Calu3 (cell line): ENCODE results near the gene GALNT17. TPM values are rescaled to one million over a fixed set of nuclear protein-coding genes. Genes with fewer than 3 reads are reported as not detected.

ENCODE experiments used
- Bru-seq: library from RNA; stranded (reverse); fragments of 400-500 nt; gene quantifications from one replicate; lab custom pipeline; 2021; lab: Mats Ljungman, UMichigan
- BruChase-seq, 2 experiments: library from RNA; stranded (reverse); fragments of 400-500 nt; gene quantifications; one replicate each; lab custom pipeline; 2021; lab: Mats Ljungman, UMichigan
- BruUV-seq: library from RNA; stranded (reverse); fragments of 400-500 nt; replicated peaks from 2 replicates; lab custom pipeline; 2021; lab: Mats Ljungman, UMichigan
- CTCF ChIA-PET: fragments of 300-600 bp; sonication (Branson Sonifier 250); formaldehyde crosslinking; loops from one replicate; lab custom pipeline; 2022; ENCODE audit warnings: antibody characterized with exemption; lab: Charles Lee
- DNase-seq: peaks from one replicate; pipeline ENCODE4 v3.0.0; 2022
- H3K27ac Mint-ChIP-seq: one replicate; pipeline ENCODE4 v1.8.0; 2022; ENCODE audit warnings: mixed read lengths; ENCODE audit not compliant: unreplicated experiment
- H3K27me3 Mint-ChIP-seq: one replicate; pipeline ENCODE4 v1.8.0; 2022; ENCODE audit warnings: mixed read lengths; ENCODE audit not compliant: unreplicated experiment
- H3K36me3 Mint-ChIP-seq: one replicate; pipeline ENCODE4 v1.8.0; 2022; ENCODE audit warnings: mild to moderate bottlenecking, moderate library complexity, mixed read lengths; ENCODE audit not compliant: insufficient read depth, unreplicated experiment
- H3K4me1 Mint-ChIP-seq: one replicate; pipeline ENCODE4 v1.8.0; 2022; ENCODE audit warnings: mild to moderate bottlenecking, low read depth, mixed read lengths; ENCODE audit not compliant: unreplicated experiment
- H3K4me3 Mint-ChIP-seq: one replicate; pipeline ENCODE4 v1.8.0; 2022; ENCODE audit warnings: mild to moderate bottlenecking, low read depth, moderate library complexity, mixed read lengths; ENCODE audit not compliant: unreplicated experiment
- H3K9me3 Mint-ChIP-seq: one replicate; pipeline ENCODE4 v1.8.0; 2022; ENCODE audit warnings: low read depth, mixed read lengths; ENCODE audit not compliant: unreplicated experiment
- intact Hi-C: fragments of 100-400 bp; cut with micrococcal nuclease; formaldehyde crosslinking; loops from one replicate; pipeline ENCODE4 v1.10.0; 2022; ENCODE audit not compliant: unreplicated experiment
- long read RNA-seq: library from polyadenylated mRNA; stranded (forward); transcript quantifications from one replicate; pipeline ENCODE4 v2.0.0, GENCODE V29; 2022
- total RNA-seq: library from RNA; stranded (reverse); gene quantifications from 2 replicates; pipeline ENCODE4 v1.2.3, GENCODE V29; 2022
- TF ChIP-seq, protein P1 (sequence below): fragments of 200-600 bp; IDR thresholded peaks from one replicate; pipeline ENCODE4 v1.8.0; 2022; ENCODE audit warnings: antibody characterized with exemption; ENCODE audit not compliant: unreplicated experiment

The GALNT17 gene
- not detected in 2 replicates for total RNA-seq
- not detected for Bru-seq, nascent RNA
- not detected for BruChase-seq, experiment 1, labeled RNA remaining after a 6-hour chase
- not detected for BruChase-seq, experiment 2, labeled RNA remaining after a 2-hour chase
- long read RNA-seq = 0 reads

DNA sequence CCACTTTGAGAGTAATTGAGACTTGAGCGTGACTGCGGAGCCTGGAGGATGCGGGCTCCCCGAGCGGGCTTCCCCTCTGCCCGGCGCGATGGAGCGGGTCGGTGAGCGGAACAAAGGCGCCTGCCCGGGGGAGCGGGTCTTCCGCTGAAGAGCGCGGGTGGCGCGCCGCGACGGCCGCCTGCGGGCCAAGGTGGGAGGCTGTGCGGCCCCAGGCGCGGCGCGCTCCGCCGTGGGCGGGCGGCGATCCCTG lies at the start of gene GALNT17:
GALNT17 (plus strand) TSS at position 18 of the 250 bp plus-strand sequence.
- CTCF ChIA-PET = no interaction called here
- H3K9me3 Mint-ChIP-seq = peaks cover 5% of the 10 kb centered on the region
- H3K36me3 Mint-ChIP-seq = no peaks in the 10 kb centered on the region
- H3K27ac Mint-ChIP-seq = no peak within 1 kb of the TSS
- H3K4me1 Mint-ChIP-seq = no peaks in the 10 kb centered on the region
- H3K27me3 Mint-ChIP-seq = no peaks in the 10 kb centered on the region
- no TSS peak for BruUV-seq
- intact Hi-C loops = loop anchor here (10.0 kb wide), 1 partner anchor 243 kb away; no protein-coding TSS in a partner anchor
- no peak for DNase-seq
- H3K4me3 Mint-ChIP-seq = no peak within 1 kb of the TSS
- TF ChIP-seq, protein P1, sequence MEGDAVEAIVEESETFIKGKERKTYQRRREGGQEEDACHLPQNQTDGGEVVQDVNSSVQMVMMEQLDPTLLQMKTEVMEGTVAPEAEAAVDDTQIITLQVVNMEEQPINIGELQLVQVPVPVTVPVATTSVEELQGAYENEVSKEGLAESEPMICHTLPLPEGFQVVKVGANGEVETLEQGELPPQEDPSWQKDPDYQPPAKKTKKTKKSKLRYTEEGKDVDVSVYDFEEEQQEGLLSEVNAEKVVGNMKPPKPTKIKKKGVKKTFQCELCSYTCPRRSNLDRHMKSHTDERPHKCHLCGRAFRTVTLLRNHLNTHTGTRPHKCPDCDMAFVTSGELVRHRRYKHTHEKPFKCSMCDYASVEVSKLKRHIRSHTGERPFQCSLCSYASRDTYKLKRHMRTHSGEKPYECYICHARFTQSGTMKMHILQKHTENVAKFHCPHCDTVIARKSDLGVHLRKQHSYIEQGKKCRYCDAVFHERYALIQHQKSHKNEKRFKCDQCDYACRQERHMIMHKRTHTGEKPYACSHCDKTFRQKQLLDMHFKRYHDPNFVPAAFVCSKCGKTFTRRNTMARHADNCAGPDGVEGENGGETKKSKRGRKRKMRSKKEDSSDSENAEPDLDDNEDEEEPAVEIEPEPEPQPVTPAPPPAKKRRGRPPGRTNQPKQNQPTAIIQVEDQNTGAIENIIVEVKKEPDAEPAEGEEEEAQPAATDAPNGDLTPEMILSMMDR = no peak

GRCh38 chr7:71095266-71095860 lies 36.6 kb upstream of the GALNT17 start:
- no peak overlapping the region for H3K4me3 Mint-ChIP-seq
- no peaks in the 10 kb centered on the region for H3K36me3 Mint-ChIP-seq
- intact Hi-C loops = no loop called here
- CTCF ChIA-PET = no interaction called here
- TF ChIP-seq, protein P1 = no peak
- DNase-seq = no peak
- no peaks in the 10 kb centered on the region for H3K27me3 Mint-ChIP-seq
- peaks cover 13% of the 10 kb centered on the region for H3K9me3 Mint-ChIP-seq
- H3K27ac Mint-ChIP-seq = no peak overlapping the region
- no TSS peak for BruUV-seq
- no peaks in the 10 kb centered on the region for H3K4me1 Mint-ChIP-seq

DNA sequence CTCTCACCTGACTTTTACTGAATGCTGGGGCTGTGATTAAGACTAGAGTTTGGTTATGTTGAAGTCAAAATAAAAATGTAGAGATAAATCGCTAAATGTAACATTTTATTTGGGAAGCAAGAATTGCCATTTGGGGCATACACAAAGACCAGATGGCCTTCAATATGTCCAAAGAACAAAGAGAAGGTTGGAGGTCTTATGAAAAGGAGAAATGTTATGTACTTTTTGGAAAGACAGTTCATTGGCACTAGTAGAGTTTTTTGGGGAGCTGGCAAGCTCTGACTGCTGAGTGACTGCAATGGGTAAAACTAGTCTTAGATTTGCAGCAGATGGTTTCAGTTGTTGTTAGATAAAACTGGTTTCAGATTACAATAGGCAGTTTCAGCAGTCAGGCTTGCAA lies 35.6 kb upstream of the GALNT17 start:
- Mint-ChIP-seq H3K27me3 (no peaks in the 10 kb centered on the region), H3K4me1 (no peaks in the 10 kb centered on the region), H3K4me3 (no peak overlapping the region), H3K27ac (no peak overlapping the region), H3K36me3 (no peaks in the 10 kb centered on the region), H3K9me3 (peaks cover 9% of the 10 kb centered on the region)
- no TSS peak for BruUV-seq
- TF ChIP-seq, protein P1 = no peak
- intact Hi-C loops = no loop called here
- DNase-seq = no peak
- CTCF ChIA-PET = no interaction called here

DNA sequence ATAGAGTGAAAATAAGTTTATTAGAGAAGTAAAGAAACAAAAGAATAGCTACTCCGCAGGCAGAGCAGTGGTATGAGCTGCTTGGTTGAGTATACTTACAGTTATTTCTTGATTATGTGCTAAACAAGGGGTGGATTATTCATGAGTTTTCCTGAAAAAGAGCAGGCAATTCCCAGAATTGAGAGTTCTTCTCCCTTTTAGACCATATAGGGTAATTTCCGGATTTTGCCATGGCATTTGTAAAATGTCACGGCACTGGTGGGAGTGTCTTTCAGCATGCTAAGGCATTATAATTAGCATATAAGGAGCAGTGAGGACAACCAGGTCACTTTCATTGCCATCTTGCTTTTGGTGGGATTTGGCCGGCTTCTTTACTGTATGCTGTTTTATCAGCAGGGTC lies 25.7 kb upstream of the GALNT17 start:
- intact Hi-C loops = no loop called here
- Mint-ChIP-seq H3K36me3 (no peaks in the 10 kb centered on the region), H3K9me3 (peaks cover 12% of the 10 kb centered on the region), H3K27me3 (no peaks in the 10 kb centered on the region), H3K4me1 (no peaks in the 10 kb centered on the region), H3K4me3 (no peak overlapping the region), H3K27ac (no peak overlapping the region)
- CTCF ChIA-PET = no interaction called here
- no peak for DNase-seq
- TF ChIP-seq, protein P1 = no peak
- no TSS peak for BruUV-seq
